Kidney (tissue), 14 donors: ENCODE results near the gene ZNF202. TPM values are rescaled to one million over a fixed set of nuclear protein-coding genes. Genes with fewer than 3 reads are reported as not detected.

Experiments used
- DNase-seq, 5 donors: peaks; one replicate each; pipeline ENCODE4 v3.0.0-alpha.2; 2013 to 2020
- FAIRE-seq: peaks from 2 replicates; lab custom pipeline; 2012; peaks lifted over from hg19 to GRCh38; lab: Jason Lieb, UNC
- H3K27ac ChIP-seq, 2 donors: one replicate each; pipeline ENCODE4 v1.7.0; 2013; ENCODE audit warnings: low read depth in 2 of 2, low read length in 2 of 2, inconsistent platforms in 1 of 2
- H3K27me3 ChIP-seq: one replicate; pipeline ENCODE4 v1.7.1; 2013; ENCODE audit warnings: low read length, inconsistent platforms; ENCODE audit not compliant: control insufficient read depth, insufficient read depth
- H3K36me3 ChIP-seq, 3 donors: one replicate each; pipeline versions ENCODE4 v1.7.0 to v1.7.1; 2013; ENCODE audit warnings: low read length in 3 of 3, control low read depth in 1 of 3, inconsistent platforms in 1 of 3; ENCODE audit not compliant: insufficient read depth in 3 of 3, control insufficient read depth in 2 of 3
- H3K4me1 ChIP-seq, 3 donors: one replicate each; pipeline versions ENCODE4 v1.7.0 to v1.7.1; 2013; ENCODE audit warnings: low read length in 3 of 3, inconsistent platforms in 1 of 3, low read depth in 1 of 3; ENCODE audit not compliant: control insufficient read depth in 2 of 3, insufficient read depth in 2 of 3
- H3K4me3 ChIP-seq, 3 donors: one replicate each; pipeline versions ENCODE4 v1.7.0 to v1.8.1; 2013; ENCODE audit warnings: low read length in 3 of 3, control low read depth in 1 of 3, inconsistent platforms in 1 of 3
- H3K9ac ChIP-seq, 3 donors: one replicate each; pipeline versions ENCODE4 v1.7.0 to v1.7.1; 2013; ENCODE audit warnings: low read length in 3 of 3, control low read depth in 1 of 3, inconsistent platforms in 1 of 3
- H3K9me3 ChIP-seq, 3 donors: one replicate each; pipeline versions ENCODE4 v1.7.0 to v1.7.1; 2013; ENCODE audit warnings: low read length in 3 of 3, control low read depth in 1 of 3, inconsistent platforms in 1 of 3; ENCODE audit not compliant: control insufficient read depth in 2 of 3, insufficient read depth in 1 of 3
- CTCF ChIP-seq: IDR thresholded peaks from 3 replicates; pipeline ENCODE4 v1.5.1; 2012; ENCODE audit warnings: mild to moderate bottlenecking, moderate library complexity, borderline replicate concordance; ENCODE audit not compliant: insufficient read depth; ENCODE audit errors: extremely low read depth
- intact Hi-C: fragments of 100-400 bp; cut with DNase I; formaldehyde crosslinking; loops from one replicate; pipeline ENCODE4 v1.11.1; 2022
- polyA plus RNA-seq: library from polyadenylated mRNA; stranded (reverse); fragments of 350-450 nt; fragmentation: Illumina TruSeq; extraction: RNeasy Lipid Tissue Mini Kit (QIAGEN cat#74804); gene quantifications from one replicate; pipeline ENCODE4 v1.2.3, GENCODE V29; 2014; ENCODE audit warnings: low read depth, low replicate concordance; ENCODE audit not compliant: insufficient read depth
- total RNA-seq: library from RNA; stranded (reverse); fragmentation: NEBNext Ultra II Directional; extraction: Animal tissue kit (Norgen Biotek cat#: 25700); gene quantifications from one replicate; pipeline ENCODE4 v1.2.1, GENCODE V29; 2021
- donor health status: control.
- donor health status: control.
- donor health status: control.
- donor health status: control.
- donor health status: control.
- donor health status: DM: yes; HTN: yes; CAD: no.
- donor health status: Normal renal cell carcinoma (clear cell type).

Gene ZNF202
- total and polyA plus RNA-seq, 2 donors from 2014 or later: 4.5 to 9.8 TPM

GRCh38 chr11:123674297-123674696 lies 67.2 kb downstream of the ZNF202 start:
- Histone ChIP-seq H3K9me3 (no peaks in the 10 kb centered on the region), H3K36me3 (no peaks in the 10 kb centered on the region), H3K27me3 (no peaks in the 10 kb centered on the region), H3K4me1 (no peaks in the 10 kb centered on the region), H3K4me3 (no peak overlapping the region), H3K27ac (no peak overlapping the region), H3K9ac (no peak overlapping the region)
- no peak for TF ChIP-seq CTCF
- intact Hi-C loops: no loop called here
- DNase-seq (no peak), FAIRE-seq (no peak)

Other genes with a start within 250 kb of the ZNF202 start
- 2.8 TPM for gene SCN3B, start 87.0 kb downstream of the ZNF202 start, total RNA-seq
- gene SCN3B, start 87.0 kb downstream of the ZNF202 start, polyA plus RNA-seq: 0.43 TPM
- gene OR6X1, start 12.9 kb upstream of the ZNF202 start, total RNA-seq: not detected
- not detected for gene OR6X1, start 12.9 kb upstream of the ZNF202 start, polyA plus RNA-seq
- not detected for gene OR6M1, start 64.7 kb upstream of the ZNF202 start, total RNA-seq
- not detected for gene OR6M1, start 64.7 kb upstream of the ZNF202 start, polyA plus RNA-seq
- not detected for gene TMEM225, start 144.0 kb upstream of the ZNF202 start, total RNA-seq
- gene TMEM225, start 144.0 kb upstream of the ZNF202 start, polyA plus RNA-seq: not detected
- not detected for gene OR8D4, start 160.5 kb upstream of the ZNF202 start, total RNA-seq
- not detected for gene OR8D4, start 160.5 kb upstream of the ZNF202 start, polyA plus RNA-seq
- not detected for gene OR4D5, start 198.0 kb upstream of the ZNF202 start, total RNA-seq
- gene OR4D5, start 198.0 kb upstream of the ZNF202 start, polyA plus RNA-seq: not detected
- not detected for gene OR6T1, start 202.2 kb upstream of the ZNF202 start, total RNA-seq
- not detected for gene OR6T1, start 202.2 kb upstream of the ZNF202 start, polyA plus RNA-seq
- not detected for gene OR10S1, start 236.1 kb upstream of the ZNF202 start, total RNA-seq
- gene OR10S1, start 236.1 kb upstream of the ZNF202 start, polyA plus RNA-seq: not detected